GM12873 (cell line): ENCODE data around the gene GMPR2.

ENCODE experiments used
- TF ChIP-seq, protein P1 (sequence below): IDR thresholded peaks from 2 replicates; pipeline ENCODE4 v1.5.1; 2012; ENCODE audit warnings: low read depth, mild to moderate bottlenecking, moderate library complexity, low read length, control low read depth; ENCODE audit not compliant: insufficient read depth; ENCODE audit errors: missing control alignments

The GMPR2 gene

DNA sequence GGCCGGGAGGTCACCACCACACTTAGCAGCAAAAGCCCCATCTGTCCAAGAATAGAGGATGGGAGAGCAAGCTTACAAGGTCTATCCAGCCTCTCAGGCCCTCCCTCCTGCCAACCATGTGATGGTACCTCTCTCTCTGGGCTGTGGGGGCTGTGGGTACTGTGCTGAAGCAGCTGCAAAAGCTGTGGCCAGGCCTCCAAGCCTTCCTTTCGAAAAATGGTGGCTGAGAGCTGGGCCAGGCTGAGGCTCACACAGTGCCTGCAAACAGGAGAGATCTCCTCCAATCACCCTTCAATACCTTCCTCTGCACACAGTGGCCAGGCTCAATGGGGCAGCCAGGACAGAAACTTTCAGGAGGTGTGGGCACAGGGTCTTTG is 45.2 kb upstream of the GMPR2 start:
- TF ChIP-seq, protein P1, sequence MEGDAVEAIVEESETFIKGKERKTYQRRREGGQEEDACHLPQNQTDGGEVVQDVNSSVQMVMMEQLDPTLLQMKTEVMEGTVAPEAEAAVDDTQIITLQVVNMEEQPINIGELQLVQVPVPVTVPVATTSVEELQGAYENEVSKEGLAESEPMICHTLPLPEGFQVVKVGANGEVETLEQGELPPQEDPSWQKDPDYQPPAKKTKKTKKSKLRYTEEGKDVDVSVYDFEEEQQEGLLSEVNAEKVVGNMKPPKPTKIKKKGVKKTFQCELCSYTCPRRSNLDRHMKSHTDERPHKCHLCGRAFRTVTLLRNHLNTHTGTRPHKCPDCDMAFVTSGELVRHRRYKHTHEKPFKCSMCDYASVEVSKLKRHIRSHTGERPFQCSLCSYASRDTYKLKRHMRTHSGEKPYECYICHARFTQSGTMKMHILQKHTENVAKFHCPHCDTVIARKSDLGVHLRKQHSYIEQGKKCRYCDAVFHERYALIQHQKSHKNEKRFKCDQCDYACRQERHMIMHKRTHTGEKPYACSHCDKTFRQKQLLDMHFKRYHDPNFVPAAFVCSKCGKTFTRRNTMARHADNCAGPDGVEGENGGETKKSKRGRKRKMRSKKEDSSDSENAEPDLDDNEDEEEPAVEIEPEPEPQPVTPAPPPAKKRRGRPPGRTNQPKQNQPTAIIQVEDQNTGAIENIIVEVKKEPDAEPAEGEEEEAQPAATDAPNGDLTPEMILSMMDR: no peak

DNA sequence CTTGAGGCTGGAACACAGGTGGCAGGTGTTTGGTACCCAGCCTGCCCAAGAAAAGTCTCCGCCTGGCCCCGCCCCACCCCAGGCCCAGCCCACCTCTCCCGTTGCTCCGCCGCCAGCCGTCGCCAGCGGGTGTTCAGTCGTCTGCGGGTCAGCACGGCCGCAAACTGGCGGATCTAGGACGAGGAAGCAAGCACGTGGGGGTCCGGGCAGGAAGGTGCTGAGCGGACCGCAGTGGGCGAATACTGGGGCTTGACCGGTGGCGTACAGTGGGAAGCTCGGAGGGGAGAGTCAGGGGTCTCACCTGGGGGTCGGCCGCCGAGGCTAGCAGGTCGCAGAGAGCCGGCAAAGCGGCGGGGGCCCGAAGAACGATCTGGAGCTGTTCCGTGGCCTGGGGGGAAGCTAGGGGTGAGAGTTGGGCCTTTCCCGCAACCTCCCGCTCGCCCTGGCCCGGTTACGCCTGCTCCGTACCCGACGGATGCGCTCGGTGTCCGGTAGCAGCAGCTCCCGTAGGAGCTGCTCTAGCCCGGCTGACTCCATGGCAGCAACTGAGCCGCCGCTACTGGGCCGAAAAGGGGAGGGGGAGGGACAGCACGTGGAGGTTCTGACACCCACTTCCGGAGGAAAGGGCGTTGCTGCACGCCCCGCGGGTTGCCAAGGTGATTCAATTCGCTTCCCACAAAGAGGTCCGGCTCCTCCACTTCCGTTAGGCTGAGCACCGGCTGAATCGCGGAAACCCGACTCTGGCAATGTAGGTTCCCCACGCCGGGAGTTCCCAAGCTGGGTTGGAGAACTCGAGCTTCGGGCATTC is 44.3 kb upstream of the GMPR2 start, which contains the start of gene IPO4:
IPO4 (minus strand) TSS at position 566 of the 808 bp plus-strand sequence; CDS start at position 537, 29 bp downstream.
- TF ChIP-seq, protein P1: no peak

DNA sequence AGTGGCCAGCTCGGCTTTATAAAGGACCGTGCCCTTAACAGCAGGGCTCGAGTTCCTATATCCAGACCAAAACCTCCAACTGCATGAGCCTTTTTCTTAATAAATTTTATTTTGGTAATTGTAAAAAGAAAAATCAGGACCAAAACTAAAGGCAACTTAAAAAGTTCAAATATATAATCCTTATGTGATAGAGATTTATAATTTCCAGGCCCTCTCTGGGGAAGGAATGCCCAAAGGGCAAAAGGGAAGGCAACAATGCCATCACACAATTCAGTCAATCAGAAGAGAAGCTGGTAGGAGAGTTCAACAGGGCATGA is 43.7 kb upstream of the GMPR2 start:
- TF ChIP-seq, protein P1: no peak

DNA sequence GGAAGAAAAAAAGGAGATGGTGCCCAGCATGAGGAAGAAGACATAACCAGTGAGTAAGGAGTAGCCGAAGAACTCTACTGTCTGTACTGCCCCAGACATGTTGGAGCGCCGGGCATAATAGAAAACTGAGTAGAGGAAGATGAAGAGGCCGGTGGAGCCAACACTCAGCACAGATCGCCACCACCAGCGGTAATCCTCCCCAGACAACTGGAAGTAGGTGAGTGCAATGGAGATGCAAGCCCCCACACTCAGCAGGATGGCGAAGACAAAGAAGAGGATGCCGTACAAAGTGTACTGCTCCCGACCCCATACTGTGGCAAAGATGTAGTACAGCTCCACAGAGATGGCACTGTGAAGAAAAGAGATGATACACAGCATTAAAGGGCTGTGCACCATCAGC is 43.3 kb upstream of the GMPR2 start:
- TF ChIP-seq, protein P1: no peak

DNA sequence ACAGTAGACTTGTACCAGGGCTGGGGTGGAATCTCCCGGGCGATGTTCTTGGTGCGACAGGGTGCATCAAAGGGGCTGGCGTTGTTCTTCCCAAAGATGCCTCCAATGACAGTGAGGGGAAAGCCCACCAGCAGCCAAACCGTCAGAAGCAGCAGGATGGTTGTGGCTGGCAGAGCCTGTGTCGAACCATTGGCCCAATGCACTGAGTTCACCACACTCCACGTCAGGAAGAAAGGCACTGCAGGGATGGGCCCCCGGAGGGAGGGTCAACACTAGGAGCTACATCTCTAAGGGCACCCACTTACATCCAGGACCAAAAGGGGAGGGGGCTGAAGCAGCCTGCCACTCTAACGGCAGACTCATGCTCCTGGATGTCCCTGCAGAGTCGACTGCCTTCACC is 42.3 kb upstream of the GMPR2 start:
- TF ChIP-seq, protein P1: no peak

DNA sequence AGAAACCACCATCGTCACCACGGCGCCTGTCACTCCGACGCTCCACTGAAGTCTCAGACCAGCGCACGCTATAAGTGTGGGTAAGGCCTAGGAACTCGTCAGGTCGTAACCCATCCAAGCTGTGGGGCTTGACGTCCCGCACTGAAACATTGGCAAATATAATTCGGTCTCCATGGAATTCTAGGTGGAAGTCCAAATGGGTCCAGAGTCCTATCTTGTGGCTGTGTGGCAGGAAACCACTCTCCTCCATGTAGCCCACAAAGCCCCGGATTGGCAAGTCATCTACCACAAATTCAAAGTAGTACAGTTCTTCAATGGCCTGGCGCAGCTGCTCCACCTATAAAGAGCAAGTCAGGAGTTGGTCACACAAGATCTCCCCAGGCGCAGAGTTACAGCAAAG is 39.8 kb upstream of the GMPR2 start:
- TF ChIP-seq, protein P1: no peak

DNA sequence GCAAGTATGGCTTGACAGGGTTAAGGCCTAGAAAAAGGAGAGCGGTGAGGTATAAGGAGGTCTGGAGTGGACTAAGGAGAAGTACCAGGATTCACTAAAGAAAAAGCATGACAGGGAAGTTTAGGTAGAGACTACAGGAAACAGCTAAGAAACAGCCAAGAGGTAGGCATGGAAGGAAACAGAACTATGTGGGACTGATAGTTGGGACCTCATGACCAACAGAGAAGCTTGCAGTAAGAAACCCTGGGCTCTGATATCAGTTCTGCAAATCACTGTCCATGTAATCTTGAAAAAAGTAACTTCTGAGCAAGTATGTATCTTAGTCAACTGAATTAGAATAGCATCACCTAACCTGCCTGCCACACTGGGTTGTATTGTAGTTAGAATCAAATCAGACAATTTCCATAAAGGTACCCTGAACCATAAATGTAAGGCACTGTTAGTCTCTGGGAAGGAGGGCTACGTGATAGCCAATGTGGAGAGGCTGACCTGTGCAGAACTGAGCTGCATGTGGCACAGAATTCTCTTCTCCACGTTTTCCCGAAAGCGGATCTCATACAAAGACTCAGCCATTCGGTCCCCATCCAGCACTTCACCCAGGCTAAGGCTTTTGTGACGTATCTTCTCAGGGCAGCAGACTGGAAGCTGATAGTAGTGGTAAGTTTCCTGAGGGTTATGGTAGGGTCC is 38.4 kb upstream of the GMPR2 start:
- TF ChIP-seq, protein P1: no peak
